ENCODE measurements around the gene IFT27.

The IFT27 gene

DNA sequence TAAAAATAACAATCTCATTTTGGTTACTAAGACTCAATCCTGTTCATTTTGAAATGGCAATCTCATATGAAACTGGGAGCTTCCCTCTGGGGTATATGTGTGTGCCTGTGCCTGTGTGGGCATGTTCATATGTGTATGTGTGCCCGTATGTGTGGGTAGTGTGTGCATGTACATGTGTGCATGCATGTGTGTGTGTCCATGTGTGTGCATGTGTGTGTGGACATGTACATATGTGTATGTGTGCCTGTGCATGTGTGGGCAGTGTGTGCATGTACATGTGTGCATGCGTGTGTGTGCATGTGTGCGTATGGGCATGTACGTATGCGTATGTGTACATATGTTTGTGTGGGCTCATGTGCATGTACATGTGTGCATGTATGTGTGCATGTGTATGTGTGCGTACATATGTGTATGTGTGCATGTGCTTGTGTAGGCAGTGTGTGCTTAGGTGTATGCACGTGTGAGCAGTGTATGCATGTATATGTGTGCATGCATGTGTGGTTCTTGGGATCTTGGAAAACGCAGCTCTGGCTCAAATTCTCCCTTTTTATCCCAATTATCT is 47.9 kb downstream of the IFT27 start:
- H3K4me1 ChIP-seq (ENCODE audit: insufficient read depth, low read length) = no peaks in the 10 kb centered on the region
- no peaks in the 10 kb centered on the region for H3K9me3 ChIP-seq (ENCODE audit: low read length)
- no peak overlapping the region for H3K4me3 ChIP-seq (ENCODE audit: low read depth in 1 of 2, low read length in 2 of 2)
- H3K27me3 ChIP-seq (ENCODE audit: control insufficient read depth in 1 of 2, insufficient read depth in 2 of 2, low read length in 2 of 2) = peaks cover 4 to 16% of the 10 kb centered on the region in 2 donors
- H3K27ac ChIP-seq (ENCODE audit: low read depth, low read length) = no peak overlapping the region
- no peaks in the 10 kb centered on the region for H3K36me3 ChIP-seq (ENCODE audit: insufficient read depth, low read length)
- no peak overlapping the region for H3K9ac ChIP-seq (ENCODE audit: low read length)

DNA sequence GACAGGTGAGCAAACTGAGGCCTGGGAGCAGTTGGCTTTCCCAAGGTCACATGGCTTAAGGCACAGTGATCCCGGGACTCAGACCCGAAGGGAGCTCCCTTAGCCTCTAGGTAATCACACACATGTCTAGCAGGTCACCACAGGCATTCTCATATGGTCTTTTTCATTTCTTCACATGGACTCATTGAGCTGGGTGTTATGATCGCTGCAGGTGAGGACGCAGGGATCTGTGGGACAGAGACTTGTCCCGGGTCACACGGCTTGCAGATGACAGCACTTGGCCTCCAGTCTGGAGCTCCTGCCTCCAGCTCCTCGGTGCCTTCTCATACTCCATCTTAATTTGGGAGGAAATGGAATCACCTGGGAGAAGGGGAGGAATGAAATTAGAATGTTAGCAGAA is 48.8 kb downstream of the IFT27 start:
- Histone ChIP-seq H3K4me1 (ENCODE audit: insufficient read depth, low read length) (no peaks in the 10 kb centered on the region), H3K36me3 (ENCODE audit: insufficient read depth, low read length) (no peaks in the 10 kb centered on the region), H3K4me3 (ENCODE audit: low read depth in 1 of 2, low read length in 2 of 2) (no peak overlapping the region), H3K27ac (ENCODE audit: low read depth, low read length) (no peak overlapping the region), H3K9ac (ENCODE audit: low read length) (no peak overlapping the region), H3K9me3 (ENCODE audit: low read length) (no peaks in the 10 kb centered on the region), H3K27me3 (ENCODE audit: control insufficient read depth in 1 of 2, insufficient read depth in 2 of 2, low read length in 2 of 2) (peaks cover 4 to 16% of the 10 kb centered on the region in 2 donors)

GRCh38 chr22:36726007-36726380 is 49.9 kb downstream of the IFT27 start:
- no peak overlapping the region for H3K27ac ChIP-seq (ENCODE audit: low read depth, low read length)
- H3K9ac ChIP-seq (ENCODE audit: low read length) = no peak overlapping the region
- peaks cover 4 to 16% of the 10 kb centered on the region in 2 donors for H3K27me3 ChIP-seq (ENCODE audit: control insufficient read depth in 1 of 2, insufficient read depth in 2 of 2, low read length in 2 of 2)
- H3K9me3 ChIP-seq (ENCODE audit: low read length) = no peaks in the 10 kb centered on the region
- no peak overlapping the region for H3K4me3 ChIP-seq (ENCODE audit: low read depth in 1 of 2, low read length in 2 of 2)
- H3K36me3 ChIP-seq (ENCODE audit: insufficient read depth, low read length) = no peaks in the 10 kb centered on the region
- H3K4me1 ChIP-seq (ENCODE audit: insufficient read depth, low read length) = no peaks in the 10 kb centered on the region

DNA sequence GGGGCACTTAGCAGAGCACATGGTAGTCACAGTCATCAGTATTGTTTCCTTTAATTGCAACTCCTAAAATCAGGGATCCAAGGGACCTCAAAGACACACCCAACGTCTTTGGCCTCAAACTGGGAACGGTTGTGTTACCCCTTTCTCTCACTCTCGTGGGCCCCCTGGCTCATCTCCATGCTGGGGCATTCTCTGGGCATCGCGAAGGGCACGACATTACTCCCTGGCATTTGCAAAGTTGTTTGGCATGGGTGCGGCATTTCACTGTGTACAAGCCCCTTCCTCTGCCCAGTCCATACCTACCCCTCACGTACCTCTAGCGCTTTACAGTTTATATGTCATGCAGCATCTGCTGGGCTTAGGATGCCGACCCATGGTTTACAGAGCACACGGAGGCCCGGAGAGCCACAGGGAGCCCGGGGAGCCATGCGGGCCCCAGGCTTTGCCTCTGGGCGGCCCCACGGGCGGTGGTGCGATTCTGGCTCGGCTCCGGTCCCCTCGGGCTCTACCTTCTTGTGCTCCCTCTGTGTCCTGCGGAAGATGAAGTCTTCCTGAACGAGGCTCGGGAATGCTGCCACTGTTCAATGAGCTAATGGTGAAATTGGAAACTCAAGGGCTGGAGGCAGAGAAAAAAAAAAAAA is 50.4 kb downstream of the IFT27 start:
- Histone ChIP-seq H3K4me3 (ENCODE audit: low read depth in 1 of 2, low read length in 2 of 2) (no peak overlapping the region), H3K27me3 (ENCODE audit: control insufficient read depth in 1 of 2, insufficient read depth in 2 of 2, low read length in 2 of 2) (peaks cover 4 to 16% of the 10 kb centered on the region in 2 donors), H3K27ac (ENCODE audit: low read depth, low read length) (no peak overlapping the region), H3K4me1 (ENCODE audit: insufficient read depth, low read length) (no peaks in the 10 kb centered on the region), H3K36me3 (ENCODE audit: insufficient read depth, low read length) (no peaks in the 10 kb centered on the region), H3K9me3 (ENCODE audit: low read length) (no peaks in the 10 kb centered on the region), H3K9ac (ENCODE audit: low read length) (no peak overlapping the region)

DNA sequence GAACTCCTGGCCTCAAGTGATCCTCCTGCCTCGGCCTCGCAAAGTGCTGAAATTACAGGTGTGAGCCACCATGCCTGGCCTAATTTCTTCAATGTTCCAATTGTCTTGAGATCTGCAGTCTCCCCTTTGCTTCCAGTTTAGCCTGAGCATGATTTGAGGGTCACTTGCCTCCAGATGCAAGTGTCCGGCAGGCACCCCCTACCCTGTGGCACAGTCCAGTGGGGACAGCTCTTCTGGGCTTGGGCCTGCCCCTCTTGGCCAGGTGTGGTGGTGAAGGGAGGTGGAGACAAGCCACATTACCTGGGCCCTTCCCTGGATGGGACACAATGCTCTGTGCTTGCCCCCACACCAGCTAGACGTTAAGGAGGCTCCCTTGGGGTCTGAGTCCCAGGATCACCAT is 51.1 kb downstream of the IFT27 start:
- Histone ChIP-seq H3K9ac (ENCODE audit: low read length) (no peak overlapping the region), H3K9me3 (ENCODE audit: low read length) (no peaks in the 10 kb centered on the region), H3K27ac (ENCODE audit: low read depth, low read length) (no peak overlapping the region), H3K36me3 (ENCODE audit: insufficient read depth, low read length) (no peaks in the 10 kb centered on the region), H3K4me1 (ENCODE audit: insufficient read depth, low read length) (no peaks in the 10 kb centered on the region), H3K27me3 (ENCODE audit: control insufficient read depth in 1 of 2, insufficient read depth in 2 of 2, low read length in 2 of 2) (peaks cover 4 to 16% of the 10 kb centered on the region in 2 donors), H3K4me3 (ENCODE audit: low read depth in 1 of 2, low read length in 2 of 2) (no peak overlapping the region)

- no peak overlapping the region for H3K4me3 ChIP-seq (ENCODE audit: low read depth in 1 of 2, low read length in 2 of 2)
- peaks cover 4 to 16% of the 10 kb centered on the region in 2 donors for H3K27me3 ChIP-seq (ENCODE audit: control insufficient read depth in 1 of 2, insufficient read depth in 2 of 2, low read length in 2 of 2)
- H3K4me1 ChIP-seq (ENCODE audit: insufficient read depth, low read length) = no peaks in the 10 kb centered on the region
- H3K9ac ChIP-seq (ENCODE audit: low read length) = no peak overlapping the region
- no peaks in the 10 kb centered on the region for H3K9me3 ChIP-seq (ENCODE audit: low read length)
- H3K36me3 ChIP-seq (ENCODE audit: insufficient read depth, low read length) = no peaks in the 10 kb centered on the region
- H3K27ac ChIP-seq (ENCODE audit: low read depth, low read length) = no peak overlapping the region
Measured at GRCh38 chr22:36722055-36722454, 53.9 kb downstream of the IFT27 start.

- no peaks in the 10 kb centered on the region for H3K9me3 ChIP-seq (ENCODE audit: low read length)
- H3K9ac ChIP-seq (ENCODE audit: low read length) = no peak overlapping the region
- H3K4me3 ChIP-seq (ENCODE audit: low read depth in 1 of 2, low read length in 2 of 2) = no peak overlapping the region
- no peaks in the 10 kb centered on the region for H3K4me1 ChIP-seq (ENCODE audit: insufficient read depth, low read length)
- H3K36me3 ChIP-seq (ENCODE audit: insufficient read depth, low read length) = no peaks in the 10 kb centered on the region
- no peaks in the 10 kb centered on the region for H3K27me3 ChIP-seq (ENCODE audit: control insufficient read depth in 1 of 2, insufficient read depth in 2 of 2, low read length in 2 of 2)
- no peak overlapping the region for H3K27ac ChIP-seq (ENCODE audit: low read depth, low read length)
Measured at GRCh38 chr22:36715647-36716046, 60.3 kb downstream of the IFT27 start.

GRCh38 chr22:36714110-36714509 is 61.8 kb downstream of the IFT27 start:
- Histone ChIP-seq H3K27ac (ENCODE audit: low read depth, low read length) (no peak overlapping the region), H3K36me3 (ENCODE audit: insufficient read depth, low read length) (no peaks in the 10 kb centered on the region), H3K4me3 (ENCODE audit: low read depth in 1 of 2, low read length in 2 of 2) (no peak overlapping the region), H3K9me3 (ENCODE audit: low read length) (no peaks in the 10 kb centered on the region), H3K9ac (ENCODE audit: low read length) (no peak overlapping the region), H3K4me1 (ENCODE audit: insufficient read depth, low read length) (no peaks in the 10 kb centered on the region), H3K27me3 (ENCODE audit: control insufficient read depth in 1 of 2, insufficient read depth in 2 of 2, low read length in 2 of 2) (no peaks in the 10 kb centered on the region)

GRCh38 chr22:36713436-36713835 is 62.5 kb downstream of the IFT27 start:
- H3K4me1 ChIP-seq (ENCODE audit: insufficient read depth, low read length) = no peaks in the 10 kb centered on the region
- H3K4me3 ChIP-seq (ENCODE audit: low read depth in 1 of 2, low read length in 2 of 2) = no peak overlapping the region
- no peaks in the 10 kb centered on the region for H3K36me3 ChIP-seq (ENCODE audit: insufficient read depth, low read length)
- H3K27ac ChIP-seq (ENCODE audit: low read depth, low read length) = no peak overlapping the region
- H3K27me3 ChIP-seq (ENCODE audit: control insufficient read depth in 1 of 2, insufficient read depth in 2 of 2, low read length in 2 of 2) = no peaks in the 10 kb centered on the region
- H3K9ac ChIP-seq (ENCODE audit: low read length) = no peak overlapping the region
- H3K9me3 ChIP-seq (ENCODE audit: low read length) = no peaks in the 10 kb centered on the region

Data from muscle layer of colon (tissue), 2 donors.